Colonic mucosa (tissue), 4 donors: Measurements from ENCODE around the gene TH. TPM values are rescaled to one million over a fixed set of nuclear protein-coding genes. Genes with fewer than 3 reads are reported as not detected.

Experiments used
- DNase-seq: peaks from one replicate; pipeline ENCODE4 v3.0.0-alpha.2; 2020
- H3K27ac ChIP-seq: fragments of 200-600 bp; one replicate; pipeline ENCODE4 v1.8.0; 2021
- H3K27me3 ChIP-seq: fragments of 200-600 bp; one replicate; pipeline ENCODE4 v1.8.0; 2021
- H3K36me3 ChIP-seq: fragments of 200-600 bp; one replicate; pipeline ENCODE4 v1.8.0; 2021
- H3K4me1 ChIP-seq: fragments of 200-600 bp; one replicate; pipeline ENCODE4 v1.8.0; 2021; ENCODE audit warnings: mild to moderate bottlenecking
- H3K4me3 ChIP-seq: fragments of 200-600 bp; one replicate; pipeline ENCODE4 v1.8.0; 2021
- H3K9ac ChIP-seq, 2 donors: one replicate each; pipeline ENCODE4 v1.7.0; 2013; ENCODE audit warnings: control low read depth in 2 of 2, low read depth in 2 of 2, low read length in 2 of 2
- H3K9me3 ChIP-seq: fragments of 200-600 bp; one replicate; pipeline ENCODE4 v1.8.0; 2021
- CTCF ChIP-seq: fragments of 200-600 bp; IDR thresholded peaks from one replicate; pipeline ENCODE4 v1.8.0; 2022; ENCODE audit warnings: antibody characterized with exemption, mild to moderate bottlenecking
- intact Hi-C: fragments of 100-400 bp; cut with DNase I; formaldehyde crosslinking; loops from one replicate; pipeline ENCODE4 v1.14.1; 2022
- total RNA-seq, 2 donors: library from RNA; stranded (reverse); fragmentation: NEBNext Ultra II Directional in 1 of 2; extraction: Animal tissue kit (Norgen Biotek cat#: 25700) in 1 of 2; gene quantifications; one replicate each; pipeline ENCODE4 v1.2.1, GENCODE V29; 2021
- donor health status: healthy.
- donor health status: DM: no; HTN: no; CAD: no.
- donor health status: DM: no; HTN: no; CAD: no.

Gene TH
- total RNA-seq, 2 donors from 2014 or later = 0.15 TPM; not detected in 1

- Histone ChIP-seq H3K27ac (no peak overlapping the region), H3K9me3 (no peaks in the 10 kb centered on the region), H3K27me3 (no peaks in the 10 kb centered on the region), H3K4me1 (peaks cover 11% of the 10 kb centered on the region), H3K9ac (no peak overlapping the region), H3K4me3 (no peak overlapping the region), H3K36me3 (no peaks in the 10 kb centered on the region)
- intact Hi-C loops = loop anchor here (10.0 kb wide), 1 partner anchor 324 kb away; no protein-coding TSS in a partner anchor
- TF ChIP-seq CTCF = no peak
- no peak for DNase-seq
Observed at GRCh38 chr11:2200536-2200935, 28.9 kb upstream of the TH start.

GRCh38 chr11:2199466-2200341 is 28.1 kb upstream of the TH start:
- intact Hi-C loops = loop anchor here (10.0 kb wide), 2 partner anchors 325 to 695 kb away; no protein-coding TSS in a partner anchor
- Histone ChIP-seq H3K27me3 (no peaks in the 10 kb centered on the region), H3K4me3 (no peak overlapping the region), H3K9ac (no peak overlapping the region), H3K27ac (no peak overlapping the region), H3K36me3 (no peaks in the 10 kb centered on the region), H3K4me1 (peaks cover 11% of the 10 kb centered on the region), H3K9me3 (no peaks in the 10 kb centered on the region)
- no peak for DNase-seq
- TF ChIP-seq CTCF = no peak

- H3K4me1 ChIP-seq = peaks cover 11% of the 10 kb centered on the region
- no peaks in the 10 kb centered on the region for H3K36me3 ChIP-seq
- no peak for DNase-seq
- H3K27ac ChIP-seq = no peak overlapping the region
- intact Hi-C loops = loop anchor here (10.0 kb wide), 1 partner anchor 696 kb away; no protein-coding TSS in a partner anchor
- H3K9me3 ChIP-seq = no peaks in the 10 kb centered on the region
- no peak overlapping the region for H3K4me3 ChIP-seq
- no peaks in the 10 kb centered on the region for H3K27me3 ChIP-seq
- no peak overlapping the region for H3K9ac ChIP-seq
- no peak for TF ChIP-seq CTCF
Observed at GRCh38 chr11:2198621-2199365, 27.2 kb upstream of the TH start.

- intact Hi-C loops = loop anchor here (2.0 to 10.0 kb wide), 3 partner anchors 101 to 697 kb away; no protein-coding TSS in a partner anchor
- Histone ChIP-seq H3K36me3 (no peaks in the 10 kb centered on the region), H3K4me3 (no peak overlapping the region), H3K9me3 (no peaks in the 10 kb centered on the region), H3K9ac (no peak overlapping the region), H3K27me3 (no peaks in the 10 kb centered on the region), H3K27ac (no peak overlapping the region), H3K4me1 (peaks cover 11% of the 10 kb centered on the region)
- TF ChIP-seq CTCF = no peak
- DNase-seq = no peak
Observed at GRCh38 chr11:2197771-2198520, 26.3 kb upstream of the TH start.
